ENCODE measurements around the gene ZNF319.

ZNF319 gene

DNA sequence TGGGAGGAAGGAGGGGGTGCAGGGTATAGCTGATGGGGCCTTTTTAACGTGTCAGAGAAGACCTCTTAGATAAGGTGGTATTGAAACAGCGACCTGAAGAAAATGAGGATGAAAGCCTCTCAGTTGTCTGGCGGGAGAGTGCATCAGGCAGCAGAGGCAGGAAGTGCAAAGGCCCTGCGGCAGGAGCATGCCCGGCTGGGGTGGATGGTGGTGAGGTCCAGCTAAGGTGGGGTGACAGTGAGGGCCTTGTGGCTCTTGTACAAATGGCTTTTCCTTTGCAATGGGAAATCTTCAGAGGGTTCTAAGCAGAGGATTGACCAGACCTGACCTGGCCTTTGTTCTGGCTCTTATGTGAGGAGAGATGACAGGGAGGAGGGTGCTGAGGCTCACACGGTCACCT is 36.5 kb upstream of the ZNF319 start:
- TF ChIP-seq, protein P1, sequence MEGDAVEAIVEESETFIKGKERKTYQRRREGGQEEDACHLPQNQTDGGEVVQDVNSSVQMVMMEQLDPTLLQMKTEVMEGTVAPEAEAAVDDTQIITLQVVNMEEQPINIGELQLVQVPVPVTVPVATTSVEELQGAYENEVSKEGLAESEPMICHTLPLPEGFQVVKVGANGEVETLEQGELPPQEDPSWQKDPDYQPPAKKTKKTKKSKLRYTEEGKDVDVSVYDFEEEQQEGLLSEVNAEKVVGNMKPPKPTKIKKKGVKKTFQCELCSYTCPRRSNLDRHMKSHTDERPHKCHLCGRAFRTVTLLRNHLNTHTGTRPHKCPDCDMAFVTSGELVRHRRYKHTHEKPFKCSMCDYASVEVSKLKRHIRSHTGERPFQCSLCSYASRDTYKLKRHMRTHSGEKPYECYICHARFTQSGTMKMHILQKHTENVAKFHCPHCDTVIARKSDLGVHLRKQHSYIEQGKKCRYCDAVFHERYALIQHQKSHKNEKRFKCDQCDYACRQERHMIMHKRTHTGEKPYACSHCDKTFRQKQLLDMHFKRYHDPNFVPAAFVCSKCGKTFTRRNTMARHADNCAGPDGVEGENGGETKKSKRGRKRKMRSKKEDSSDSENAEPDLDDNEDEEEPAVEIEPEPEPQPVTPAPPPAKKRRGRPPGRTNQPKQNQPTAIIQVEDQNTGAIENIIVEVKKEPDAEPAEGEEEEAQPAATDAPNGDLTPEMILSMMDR (IDR thresholded peaks at IDR 0.05), result no peak
- Histone ChIP-seq H3K4me3 (no peak overlapping the region), H3K27ac (no peak overlapping the region)
- no peak for DNase-seq (ENCODE audit: low spot score)

DNA sequence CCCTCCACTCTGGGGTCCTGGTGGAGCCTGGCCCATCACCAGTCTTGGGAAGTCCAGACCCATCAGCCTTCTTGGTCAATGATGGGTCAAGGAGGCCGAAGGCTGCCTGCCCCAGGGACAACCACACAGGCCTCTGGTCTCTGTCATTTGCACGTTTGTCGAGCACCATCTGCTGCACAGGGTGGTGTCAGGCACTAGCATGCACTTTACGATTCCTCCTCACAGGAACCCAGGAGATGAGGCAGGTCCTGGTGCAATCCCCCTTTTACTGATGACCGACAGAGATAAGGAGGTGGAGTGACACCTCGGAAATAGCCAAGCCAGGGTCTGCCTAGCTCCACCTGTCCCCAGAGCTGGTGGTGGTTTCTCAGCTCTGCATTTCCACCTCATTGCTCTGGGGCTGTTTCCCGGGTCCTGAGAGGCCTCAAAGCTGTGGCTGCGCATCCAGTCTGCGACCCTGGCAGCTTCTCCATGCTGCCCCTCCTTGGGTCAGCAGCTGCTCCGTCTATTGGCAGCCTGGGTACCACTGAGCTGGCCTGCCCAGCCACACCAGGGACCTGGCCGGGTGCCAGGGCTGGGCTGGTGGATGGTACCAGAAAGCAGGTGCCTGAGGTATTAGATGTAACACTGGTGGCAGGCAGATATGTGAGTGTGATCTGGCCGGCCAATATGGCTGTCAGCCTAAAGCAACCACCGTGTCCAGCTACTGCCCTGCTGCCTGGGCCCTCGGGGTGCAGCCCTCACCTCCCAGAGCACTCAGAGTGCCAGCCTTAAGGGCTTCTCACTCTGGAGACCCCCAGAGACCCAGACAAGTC is 35.1 kb upstream of the ZNF319 start:
- no peak overlapping the region for H3K4me3 ChIP-seq
- H3K27ac ChIP-seq, result no peak overlapping the region
- TF ChIP-seq, protein P1 (IDR thresholded peaks at IDR 0.05), result no peak
- no peak for DNase-seq (ENCODE audit: low spot score)

DNA sequence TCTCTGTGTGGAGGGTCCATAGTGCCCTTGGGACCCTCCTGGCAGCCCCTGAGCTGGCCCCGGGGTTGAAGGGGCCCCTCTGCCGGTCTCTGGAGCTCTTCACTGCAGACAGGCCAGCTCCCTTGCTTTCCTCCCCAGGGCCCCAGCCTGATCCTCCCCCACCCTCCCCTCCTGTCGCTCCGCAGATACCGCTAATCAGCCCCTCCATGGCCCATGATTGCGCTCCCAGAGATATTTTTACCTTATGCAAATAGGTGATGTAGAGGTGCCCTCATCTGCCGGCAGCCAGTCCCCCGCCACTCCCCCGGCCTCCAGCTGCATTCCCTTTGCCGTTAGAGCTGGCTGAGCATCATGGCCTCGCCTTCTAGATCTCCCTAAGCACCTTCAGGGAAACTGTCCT is 34.3 kb upstream of the ZNF319 start:
- TF ChIP-seq, protein P1 (IDR thresholded peaks at IDR 0.05), result no peak
- Histone ChIP-seq H3K4me3 (no peak overlapping the region), H3K27ac (no peak overlapping the region)
- DNase-seq (ENCODE audit: low spot score), result no peak

DNA sequence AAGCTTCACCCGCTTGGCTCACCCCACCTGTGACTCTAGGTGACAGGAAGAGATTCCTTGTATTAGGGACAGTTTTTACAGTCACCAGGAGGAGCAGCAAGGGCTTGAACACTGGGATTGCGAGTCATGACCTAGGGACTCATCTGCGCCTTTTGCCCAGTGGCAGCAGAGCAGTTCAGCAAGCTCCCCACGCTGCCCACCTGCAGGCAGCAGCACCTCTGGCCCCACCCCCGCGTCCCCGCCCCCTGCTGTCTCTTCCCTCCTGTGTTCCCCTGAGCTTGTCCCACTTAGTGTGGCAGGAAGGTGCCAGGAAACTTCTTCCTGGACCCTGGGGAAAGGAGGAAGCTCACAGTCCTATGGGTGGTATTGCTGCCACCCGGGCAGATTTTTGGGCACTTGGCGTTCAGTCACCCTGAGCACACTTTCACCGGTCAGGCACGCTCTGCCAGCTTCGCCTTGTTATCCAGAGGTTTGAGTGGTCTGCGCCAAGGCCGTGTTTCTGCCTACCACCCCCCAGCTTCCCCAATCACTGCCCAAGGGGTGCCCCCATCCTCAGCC is 33.7 kb upstream of the ZNF319 start:
- no peak overlapping the region for H3K27ac ChIP-seq
- TF ChIP-seq, protein P1 (IDR thresholded peaks at IDR 0.05), result no peak

DNA sequence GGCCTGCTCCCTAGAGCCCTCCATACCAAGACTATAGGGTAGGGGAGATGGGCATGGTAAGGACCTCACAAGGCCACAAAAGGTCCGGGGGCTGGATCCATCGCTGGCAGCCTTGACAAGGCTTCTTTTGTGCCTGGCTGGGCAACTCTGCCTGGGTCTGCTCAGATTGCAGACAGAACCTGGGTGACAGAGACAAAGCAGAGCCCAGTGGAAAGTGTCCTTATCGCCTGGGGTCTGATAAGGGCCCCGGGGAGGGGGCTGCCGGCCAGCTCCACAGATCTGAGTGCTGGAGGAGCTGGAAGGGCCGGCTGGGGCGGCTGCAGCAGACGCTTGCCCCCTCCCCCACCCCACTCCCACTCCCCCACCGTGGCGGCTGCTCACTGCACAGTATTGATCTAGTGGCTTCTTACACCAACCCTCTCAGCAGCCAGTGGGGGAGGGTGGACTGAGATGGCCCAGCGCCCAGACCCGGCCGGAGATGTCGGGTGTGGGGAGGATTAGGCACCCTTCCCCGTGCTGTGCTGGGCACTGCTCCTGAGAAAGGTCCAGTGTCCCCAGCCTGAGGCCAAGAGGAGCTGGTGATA is 32.3 kb upstream of the ZNF319 start:
- TF ChIP-seq, protein P1 (IDR thresholded peaks at IDR 0.05), result no peak
- no peak overlapping the region for H3K27ac ChIP-seq
- H3K4me3 ChIP-seq, result no peak overlapping the region
- no peak for DNase-seq (ENCODE audit: low spot score)

More for the DNA sequence above, 33.7 kb upstream of the ZNF319 start:
- no peak for DNase-seq (ENCODE audit: low spot score)
- no peak overlapping the region for H3K4me3 ChIP-seq

DNA sequence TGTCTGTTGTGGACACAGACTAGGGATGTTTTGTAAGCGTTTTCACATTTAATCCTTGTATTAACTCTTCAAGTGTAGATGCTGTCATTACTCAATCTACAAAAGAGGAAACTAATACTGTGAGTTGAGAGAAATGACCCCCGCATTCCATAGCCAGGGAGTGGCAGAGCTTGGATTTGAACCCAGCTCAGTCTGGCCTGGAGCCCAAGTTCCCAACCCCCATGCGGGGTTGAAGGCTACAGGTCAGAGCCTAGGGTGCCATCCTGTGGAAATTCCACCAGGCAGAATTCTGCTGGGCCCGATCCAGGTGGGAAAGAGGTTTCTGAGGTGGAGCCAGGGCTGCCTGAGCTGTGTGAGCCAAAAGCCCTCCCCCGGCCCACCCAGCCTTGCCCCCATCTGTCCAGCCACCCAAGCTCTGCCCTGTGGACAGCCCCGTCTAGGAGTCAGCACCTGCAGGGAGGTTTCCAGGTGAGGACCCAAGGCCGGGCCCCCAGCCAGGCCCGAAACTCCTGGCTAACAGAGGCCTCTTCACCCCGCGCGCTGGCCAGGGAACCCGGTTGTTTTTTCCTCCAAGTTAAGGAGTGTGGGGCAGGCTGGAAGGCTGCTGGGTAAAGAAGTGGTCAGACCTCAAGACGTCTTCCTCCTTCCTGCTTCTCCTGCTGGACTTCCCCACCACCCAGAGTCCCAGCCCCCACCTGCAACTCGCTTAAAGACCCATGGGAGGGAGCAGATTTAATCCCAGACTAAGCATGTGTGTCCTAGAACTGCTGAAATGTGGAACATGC is 30.7 kb upstream of the ZNF319 start:
- no peak for DNase-seq (ENCODE audit: low spot score)
- H3K27ac ChIP-seq, result peak overlapping the region in 1 of 2 donors; percentile 13
- TF ChIP-seq, protein P1 (IDR thresholded peaks at IDR 0.05), result no peak
- H3K4me3 ChIP-seq, result no peak overlapping the region
